Right lobe of liver (tissue), 4 donors: ENCODE results near the gene APCDD1L.

Experiments
- POLR2A ChIP-seq: fragments of 450-650 bp; IDR thresholded peaks from one replicate; pipeline ENCODE4 v1.6.1; 2017; ENCODE audit warnings: antibody characterized with exemption, mild to moderate bottlenecking
- TF ChIP-seq, protein P1 (sequence below), 4 donors: fragments of 200-600 bp in 3 of 4; fragments of 450-650 bp in 1 of 4; IDR thresholded peaks; one replicate each; pipeline versions ENCODE4 v1.5.1 to v1.8.0; 2016 to 2022; ENCODE audit warnings: antibody characterized with exemption in 4 of 4, mild to moderate bottlenecking in 2 of 4
- donor health status: DM: no; HTN: no; CAD: no.
- donor health status: DM: no; HTN: no; CAD: no.
- donor health status: DM: no; HTN: yes; CAD: no.

DNA sequence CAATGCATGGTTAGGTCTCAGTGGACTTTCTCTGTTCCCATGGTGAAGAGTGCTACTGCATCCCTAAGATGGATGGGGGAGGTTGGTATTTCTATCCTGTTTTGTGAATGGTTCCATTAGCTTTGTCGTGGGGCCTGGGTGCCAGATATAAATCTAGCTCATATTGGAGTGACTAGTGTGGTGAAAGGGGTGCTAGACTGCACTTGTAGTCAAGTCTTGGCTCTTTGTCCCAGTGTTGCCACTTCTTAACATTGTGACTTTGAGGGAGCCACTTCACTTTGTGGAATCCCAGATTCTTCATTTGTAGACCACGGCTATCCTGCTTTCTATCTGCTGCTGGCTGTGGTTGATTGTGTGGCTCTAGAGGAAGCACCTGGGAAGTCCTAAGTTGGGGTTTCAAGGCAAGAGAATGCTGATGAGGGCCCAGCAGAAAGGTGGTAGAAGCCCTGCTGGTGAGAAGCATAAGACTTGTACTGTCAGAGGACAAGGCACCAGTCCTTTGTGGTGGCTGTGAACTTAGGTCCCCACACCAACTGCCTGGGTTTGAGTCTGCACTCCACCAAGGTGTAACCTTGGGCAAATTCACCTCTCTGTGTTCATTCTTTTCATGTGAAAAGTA lies 82.1 kb downstream of the APCDD1L start:
- no peak for TF ChIP-seq POLR2A
- TF ChIP-seq, protein P1, sequence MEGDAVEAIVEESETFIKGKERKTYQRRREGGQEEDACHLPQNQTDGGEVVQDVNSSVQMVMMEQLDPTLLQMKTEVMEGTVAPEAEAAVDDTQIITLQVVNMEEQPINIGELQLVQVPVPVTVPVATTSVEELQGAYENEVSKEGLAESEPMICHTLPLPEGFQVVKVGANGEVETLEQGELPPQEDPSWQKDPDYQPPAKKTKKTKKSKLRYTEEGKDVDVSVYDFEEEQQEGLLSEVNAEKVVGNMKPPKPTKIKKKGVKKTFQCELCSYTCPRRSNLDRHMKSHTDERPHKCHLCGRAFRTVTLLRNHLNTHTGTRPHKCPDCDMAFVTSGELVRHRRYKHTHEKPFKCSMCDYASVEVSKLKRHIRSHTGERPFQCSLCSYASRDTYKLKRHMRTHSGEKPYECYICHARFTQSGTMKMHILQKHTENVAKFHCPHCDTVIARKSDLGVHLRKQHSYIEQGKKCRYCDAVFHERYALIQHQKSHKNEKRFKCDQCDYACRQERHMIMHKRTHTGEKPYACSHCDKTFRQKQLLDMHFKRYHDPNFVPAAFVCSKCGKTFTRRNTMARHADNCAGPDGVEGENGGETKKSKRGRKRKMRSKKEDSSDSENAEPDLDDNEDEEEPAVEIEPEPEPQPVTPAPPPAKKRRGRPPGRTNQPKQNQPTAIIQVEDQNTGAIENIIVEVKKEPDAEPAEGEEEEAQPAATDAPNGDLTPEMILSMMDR (IDR thresholded peaks at IDR 0.05), result no peak
